Fibroblast of mammary gland (primary cell): ENCODE results near the gene TSPEAR.

Experiments used
- DNase-seq: peaks from one replicate; pipeline ENCODE4 v3.0.0-alpha.2; 2010; ENCODE audit warnings: low read depth
- H3K4me3 ChIP-seq: 2 replicates; pipeline ENCODE4 v1.5.1; 2011; ENCODE audit warnings: low read depth, mild to moderate bottlenecking, low read length, moderate library complexity; ENCODE audit not compliant: control insufficient read depth
- CTCF ChIP-seq: conservative IDR thresholded peaks from 2 replicates; pipeline ENCODE4 v1.5.1; 2011; ENCODE audit warnings: low read depth, low read length, inconsistent platforms; ENCODE audit not compliant: control insufficient read depth, insufficient read depth

TSPEAR gene

DNA sequence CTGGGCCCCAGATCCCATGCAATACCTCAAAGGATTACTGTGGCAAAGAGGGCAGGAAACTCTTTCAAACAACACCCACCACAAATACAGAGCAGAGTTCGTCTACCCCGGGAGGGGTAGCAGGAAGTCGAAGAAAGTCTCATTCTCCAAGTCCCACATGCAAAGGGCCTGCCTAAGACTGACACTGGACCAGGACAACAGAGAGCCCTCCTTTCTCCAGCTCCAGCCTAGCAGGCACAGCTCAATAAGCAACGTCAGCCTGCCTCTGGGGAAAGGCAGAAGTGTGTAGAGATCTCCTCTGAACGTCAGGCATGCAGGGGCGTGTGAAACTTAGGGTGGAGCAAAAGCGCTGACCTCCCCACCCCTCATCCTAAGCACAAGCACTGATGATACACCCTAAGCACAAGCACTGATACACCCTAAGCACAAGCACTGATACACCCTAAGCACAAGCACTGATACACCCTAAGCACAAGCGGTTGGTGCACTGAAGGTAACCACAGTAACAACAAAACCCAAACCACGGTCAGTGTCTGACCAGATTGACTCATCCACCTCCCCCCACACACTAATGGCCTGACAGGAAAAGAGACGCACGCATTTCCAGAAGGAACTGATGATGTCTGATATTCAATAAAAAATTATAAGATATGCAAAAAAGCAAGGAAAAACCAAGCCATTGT is 52.3 kb downstream of the TSPEAR start:
- TF ChIP-seq CTCF: no peak
- H3K4me3 ChIP-seq: no peak overlapping the region
- DNase-seq: no peak

- no peak for TF ChIP-seq CTCF
- no peak for DNase-seq
- no peak overlapping the region for H3K4me3 ChIP-seq
Observed at GRCh38 chr21:44658541-44658910, 52.8 kb downstream of the TSPEAR start.

DNA sequence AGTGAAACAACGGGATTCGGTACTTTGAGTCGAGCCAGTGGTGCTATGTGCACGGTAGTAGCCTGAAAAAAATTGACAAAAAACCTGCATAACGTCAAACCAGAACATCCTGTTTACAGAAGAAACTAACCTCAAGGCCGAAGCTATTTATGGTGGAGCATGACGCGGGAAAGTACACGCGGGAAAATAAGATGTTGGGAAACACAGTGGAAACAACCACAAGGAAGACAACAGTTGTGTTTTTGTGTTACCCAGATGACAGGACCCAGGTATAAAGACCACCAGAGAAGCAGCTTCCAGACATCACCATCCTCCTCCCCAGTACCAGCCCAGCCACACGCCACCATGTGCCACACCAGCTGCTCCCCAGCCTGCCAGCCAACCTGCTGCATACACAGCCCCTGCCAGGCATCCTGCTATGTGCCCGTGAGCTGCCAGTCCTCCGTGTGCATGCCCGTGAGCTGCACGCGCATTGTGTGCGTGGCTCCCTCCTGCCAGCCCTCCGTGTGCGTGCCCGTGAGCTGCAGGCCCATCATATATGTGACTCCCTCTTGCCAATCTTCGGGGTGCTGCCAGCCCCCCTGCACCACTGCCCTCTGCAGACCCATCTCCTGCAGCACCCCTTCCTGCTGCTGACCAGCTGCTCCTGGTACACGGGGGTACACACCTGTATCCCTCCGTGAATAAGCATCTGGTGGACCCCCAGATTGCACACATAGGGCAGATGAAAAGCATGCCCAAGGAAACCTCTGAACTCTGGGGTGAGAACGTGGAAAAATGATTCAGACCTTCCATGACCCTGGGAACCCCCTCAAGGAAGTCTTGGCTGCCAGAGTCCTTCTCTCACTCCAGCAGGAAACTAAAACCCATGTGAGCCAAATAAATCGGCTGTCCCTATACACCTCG is 53.5 kb downstream of the TSPEAR start, which contains the start of gene KRTAP12-3:
Gene KRTAP12-3 (plus strand): TSS at position 298 of the 906 bp plus-strand sequence. CDS start 48 bp downstream, at position 346.
- no peak for TF ChIP-seq CTCF
- H3K4me3 ChIP-seq: no peak within 1 kb of the TSS
- DNase-seq: no peak

DNA sequence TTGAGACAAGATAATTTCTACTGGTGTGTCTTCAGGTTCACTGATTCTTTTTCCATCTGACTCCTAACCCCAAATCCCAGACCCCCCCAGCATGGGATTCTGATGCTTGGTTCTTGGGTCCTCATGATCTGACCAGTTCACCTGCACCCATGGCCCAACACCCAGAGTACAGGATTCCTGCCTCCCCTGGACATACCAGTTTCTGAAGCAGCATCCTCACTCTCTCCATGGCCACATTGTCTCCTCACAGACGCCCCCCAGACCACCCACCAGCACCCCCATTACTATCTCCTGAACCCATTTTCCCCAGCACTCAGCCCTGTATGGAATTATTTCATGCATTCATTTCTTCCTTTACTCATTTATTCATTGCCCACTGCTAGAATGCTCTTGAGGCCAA is 54.5 kb downstream of the TSPEAR start:
- no peak for DNase-seq
- TF ChIP-seq CTCF: no peak
- no peak overlapping the region for H3K4me3 ChIP-seq

GRCh38 chr21:44654576-44655175 is 56.7 kb downstream of the TSPEAR start, which contains the start of gene KRTAP12-4:
TSS of gene KRTAP12-4 (minus strand) at chr21:44654659. CDS start at chr21:44654614, 45 bp downstream.
- H3K4me3 ChIP-seq: no peak within 1 kb of the TSS
- TF ChIP-seq CTCF: no peak
- no peak for DNase-seq

DNA sequence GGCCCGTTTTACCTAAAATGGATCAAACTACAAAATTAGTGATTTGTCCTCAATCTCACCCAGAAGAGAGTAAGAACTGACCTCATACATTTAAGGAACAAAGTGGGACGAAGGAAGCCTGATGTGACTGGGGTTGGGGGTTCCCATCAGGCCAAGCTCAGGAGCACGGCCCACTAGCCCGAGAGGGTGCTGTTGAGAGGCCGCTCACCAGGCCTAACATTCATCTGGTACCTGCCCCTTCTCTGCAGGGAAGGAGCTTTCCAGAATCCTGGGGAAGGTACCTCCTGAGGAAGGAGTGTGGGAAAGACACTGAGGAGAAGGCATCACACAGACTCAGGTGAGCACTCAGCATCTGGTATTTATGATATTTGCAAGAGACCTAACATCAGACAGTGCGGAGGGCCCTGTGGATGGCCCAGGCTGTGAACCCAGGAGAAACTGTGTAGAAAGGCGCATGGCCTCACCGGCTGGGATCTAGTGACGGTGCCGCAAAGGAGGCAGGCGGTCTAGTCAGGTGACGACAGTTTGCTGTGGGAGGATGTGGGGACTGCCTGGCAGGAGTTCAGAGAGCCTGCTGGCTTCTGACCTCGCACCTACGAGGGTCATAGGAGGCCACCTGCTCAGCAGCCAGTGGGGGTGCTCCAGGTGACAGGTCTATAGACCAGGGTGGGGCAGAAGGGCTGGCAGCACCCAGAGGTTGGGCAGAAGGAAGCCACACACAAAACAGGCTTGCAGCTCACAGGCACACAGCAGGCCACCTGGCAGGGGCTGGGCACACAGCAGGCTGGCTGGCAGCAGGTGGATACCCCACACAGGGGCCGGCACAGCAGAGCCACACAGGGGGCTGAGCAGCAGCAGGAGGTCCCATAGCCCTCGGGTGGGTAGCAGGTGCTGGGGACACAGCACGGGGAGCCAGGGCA is 57.5 kb downstream of the TSPEAR start:
- TF ChIP-seq CTCF: no peak
- H3K4me3 ChIP-seq: no peak overlapping the region
- DNase-seq: no peak
